ENCODE data around the gene TMPRSS9. TPM values are rescaled to one million over a fixed set of nuclear protein-coding genes. Genes with fewer than 3 reads are reported as not detected.

Gene TMPRSS9
- total RNA-seq, 4 donors from 2014 or later = not detected

- Histone ChIP-seq H3K36me3 (no peaks in the 10 kb centered on the region), H3K4me1 (peaks cover 0 to 13% (median 0%) of the 10 kb centered on the region in 4 donors), H3K9me3 (no peaks in the 10 kb centered on the region), H3K27me3 (peaks cover 0 to 68% of the 10 kb centered on the region in 2 donors), H3K4me3 (no peak overlapping the region), H3K27ac (no peak overlapping the region)
- WGBS, 2 donors = 27 to 51% methylated on average over 10 to 21 of the region's 24 CpGs
- TF ChIP-seq CTCF (IDR thresholded peaks at IDR 0.05) (no peak), POLR2A (IDR thresholded peaks at IDR 0.05) (no peak), EP300 (IDR thresholded peaks at IDR 0.05) (no peak)
- DNase-seq (ENCODE audit: low spot score in 2 of 2) = no peak
Measured at GRCh38 chr19:2361246-2362045, 1.4 kb downstream of the TMPRSS9 start.

GRCh38 chr19:2362046-2362969 lies 2.2 kb downstream of the TMPRSS9 start:
- H3K27ac ChIP-seq = no peak overlapping the region
- no peaks in the 10 kb centered on the region for H3K36me3 ChIP-seq
- peaks cover 0 to 13% (median 0%) of the 10 kb centered on the region in 4 donors for H3K4me1 ChIP-seq
- H3K27me3 ChIP-seq = peaks cover 0 to 74% of the 10 kb centered on the region in 2 donors
- 88% methylated on average over 11 of the region's 11 CpGs for WGBS, 2 donors
- DNase-seq (ENCODE audit: low spot score in 2 of 2) = no peak
- H3K9me3 ChIP-seq = peaks cover 0 to 4% (median 0%) of the 10 kb centered on the region in 4 donors
- TF ChIP-seq POLR2A (IDR thresholded peaks at IDR 0.05) (no peak), EP300 (IDR thresholded peaks at IDR 0.05) (no peak), CTCF (IDR thresholded peaks at IDR 0.05) (no peak)
- no peak overlapping the region for H3K4me3 ChIP-seq

- Histone ChIP-seq H3K27me3 (peaks cover 0 to 74% of the 10 kb centered on the region in 2 donors), H3K36me3 (no peaks in the 10 kb centered on the region), H3K4me1 (peaks cover 0 to 13% (median 0%) of the 10 kb centered on the region in 4 donors), H3K9me3 (peaks cover 0 to 4% (median 0%) of the 10 kb centered on the region in 4 donors), H3K4me3 (no peak overlapping the region), H3K27ac (no peak overlapping the region)
- no peak for TF ChIP-seq POLR2A (IDR thresholded peaks at IDR 0.05)
- no peak for TF ChIP-seq EP300 (IDR thresholded peaks at IDR 0.05)
- DNase-seq (ENCODE audit: low spot score in 2 of 2) = no peak
- WGBS, 2 donors = 76 to 83% methylated on average over 15 of the region's 15 CpGs
Measured at GRCh38 chr19:2362970-2363300, 2.9 kb downstream of the TMPRSS9 start.

- no peak overlapping the region for H3K27ac ChIP-seq
- 69 to 72% methylated on average over 12 to 17 of the region's 17 CpGs for WGBS, 2 donors
- no peak for TF ChIP-seq EP300 (IDR thresholded peaks at IDR 0.05)
- TF ChIP-seq CTCF (IDR thresholded peaks at IDR 0.05) = no peak
- no peak for TF ChIP-seq POLR2A (IDR thresholded peaks at IDR 0.05)
- peaks cover 0 to 13% (median 0%) of the 10 kb centered on the region in 4 donors for H3K4me1 ChIP-seq
- DNase-seq (ENCODE audit: low spot score in 2 of 2) = no peak
- no peaks in the 10 kb centered on the region for H3K36me3 ChIP-seq
- H3K27me3 ChIP-seq = peaks cover 0 to 74% of the 10 kb centered on the region in 2 donors
- peaks cover 0 to 4% (median 0%) of the 10 kb centered on the region in 4 donors for H3K9me3 ChIP-seq
- no peak overlapping the region for H3K4me3 ChIP-seq
Measured at GRCh38 chr19:2363419-2363818, 3.4 kb downstream of the TMPRSS9 start.

- WGBS, 2 donors = 46 to 49% methylated on average over 10 of the region's 10 CpGs
- Histone ChIP-seq H3K27ac (no peak overlapping the region), H3K36me3 (no peaks in the 10 kb centered on the region), H3K9me3 (peaks cover 0 to 4% (median 0%) of the 10 kb centered on the region in 4 donors), H3K27me3 (peaks cover 0 to 82% of the 10 kb centered on the region in 2 donors), H3K4me3 (no peak overlapping the region), H3K4me1 (peaks cover 0 to 8% (median 0%) of the 10 kb centered on the region in 4 donors)
- TF ChIP-seq EP300 (IDR thresholded peaks at IDR 0.05) = no peak
- TF ChIP-seq POLR2A (IDR thresholded peaks at IDR 0.05) = no peak
- no peak for TF ChIP-seq CTCF (IDR thresholded peaks at IDR 0.05)
- no peak for DNase-seq (ENCODE audit: low spot score in 2 of 2)
Measured at GRCh38 chr19:2365201-2365970, 5.3 kb downstream of the TMPRSS9 start.
